H1 (cell line): Measurements from ENCODE around the gene CISH. TPM values are rescaled to one million over a fixed set of nuclear protein-coding genes. Genes with fewer than 3 reads are reported as not detected.

Source experiments
- CTCF ChIA-PET: fragments of 300-600 bp; sonication (Branson Sonifier 250); formaldehyde crosslinking; loops from one replicate; lab custom pipeline; 2021; ENCODE audit not compliant: partially characterized antibody; lab: Charles Lee
- POLR2A ChIA-PET: fragments of 300-600 bp; sonication (Branson Sonifier 250); formaldehyde crosslinking; loops from one replicate; lab custom pipeline; 2021; ENCODE audit warnings: inconsistent platforms; ENCODE audit not compliant: partially characterized antibody; lab: Charles Lee
- DNase-seq, 2 experiments: peaks; one replicate each; pipeline versions ENCODE4 v3.0.0 to v3.0.0-alpha.2; 2010 to 2022; ENCODE audit warnings: low spot score in 2 of 2, low read depth in 1 of 2, mixed read lengths in 1 of 2
- FAIRE-seq: peaks from 2 replicates; lab custom pipeline; 2011; peaks lifted over from hg19 to GRCh38; lab: Jason Lieb, UNC
- H2AFZ ChIP-seq: 2 replicates; pipeline ENCODE4 v1.8.1; 2012; ENCODE audit warnings: low read length, inconsistent platforms
- H2AK5ac ChIP-seq: 2 replicates; pipeline ENCODE4 v1.6.1; 2013; ENCODE audit warnings: low read depth, low read length
- H2BK120ac ChIP-seq: replicated peaks from 2 replicates; pipeline ENCODE3; 2013; ENCODE audit warnings: low read depth, low read length, inconsistent platforms
- H2BK12ac ChIP-seq: 2 replicates; pipeline ENCODE4 v1.6.1; 2013; ENCODE audit warnings: low read depth, low read length
- H2BK15ac ChIP-seq: 2 replicates; pipeline ENCODE4 v1.6.1; 2013; ENCODE audit warnings: low read length
- H2BK20ac ChIP-seq: 2 replicates; pipeline ENCODE4 v1.6.1; 2013; ENCODE audit warnings: low read length
- H2BK5ac ChIP-seq: 2 replicates; pipeline ENCODE4 v1.6.1; 2013; ENCODE audit warnings: low read depth, low read length
- H3K14ac ChIP-seq: 2 replicates; pipeline ENCODE4 v1.6.1; 2013; ENCODE audit warnings: inconsistent platforms; ENCODE audit not compliant: insufficient read length
- H3K18ac ChIP-seq: 2 replicates; pipeline ENCODE4 v1.6.1; 2013; ENCODE audit warnings: low read length; ENCODE audit errors: extremely low read depth
- H3K23ac ChIP-seq: 2 replicates; pipeline ENCODE4 v1.6.1; 2013; ENCODE audit warnings: inconsistent platforms; ENCODE audit not compliant: insufficient read length
- H3K23me2 ChIP-seq: 2 replicates; pipeline ENCODE4 v1.6.1; 2013; ENCODE audit warnings: low read depth, low read length
- H3K27ac ChIP-seq: 2 replicates; pipeline ENCODE4 v1.6.1; 2011; ENCODE audit warnings: low read depth, low read length, inconsistent platforms
- H3K27me3 ChIP-seq, 4 experiments: replicated peaks in 1 of 4; 1 replicate in 1 of 4; 2 replicates in 3 of 4; pipeline versions ENCODE4 v1.6.1 to v1.8.1; 2011 to 2013; ENCODE audit warnings: low read length in 3 of 4, mild to moderate bottlenecking in 3 of 4, inconsistent platforms in 2 of 4, mixed read lengths in 2 of 4, moderate library complexity in 1 of 4; ENCODE audit not compliant: control insufficient read depth in 3 of 4, insufficient read depth in 3 of 4; ENCODE audit errors: extremely low read depth in 1 of 4
- H3K36me3 ChIP-seq, 4 experiments: 2 replicates each; pipeline versions ENCODE4 v1.6.1 to v1.8.1; 2011 to 2013; ENCODE audit warnings: mild to moderate bottlenecking in 4 of 4, low read length in 3 of 4, moderate library complexity in 2 of 4, control low read depth in 1 of 4, inconsistent platforms in 1 of 4; ENCODE audit not compliant: insufficient read depth in 4 of 4, control insufficient read depth in 2 of 4
- H3K4ac ChIP-seq: replicated peaks from 2 replicates; pipeline ENCODE3; 2013; ENCODE audit warnings: low read length, low read depth, mixed read lengths, inconsistent platforms; ENCODE audit not compliant: insufficient read length
- H3K4me1 ChIP-seq, 4 experiments: replicated peaks in 1 of 4; 1 replicate in 1 of 4; 2 replicates in 3 of 4; pipeline versions ENCODE4 v1.6.1 to v1.8.1; 2011 to 2013; ENCODE audit warnings: low read length in 3 of 4, inconsistent platforms in 2 of 4, mixed read lengths in 1 of 4; ENCODE audit not compliant: insufficient read depth in 4 of 4, control insufficient read depth in 3 of 4
- H3K4me2 ChIP-seq, 2 experiments: 2 replicates each; pipeline versions ENCODE4 v1.6.1 to v1.8.1; 2011 to 2013; ENCODE audit warnings: low read depth in 2 of 2, low read length in 2 of 2, control low read depth in 1 of 2, inconsistent platforms in 1 of 2, mild to moderate bottlenecking in 1 of 2; ENCODE audit not compliant: insufficient read depth in 1 of 2
- H3K4me3 ChIP-seq, 4 experiments: fragments of 200-600, 300-600 bp in 1 of 4; sonication (generic), shearing (Covaris generic), sonication (Bioruptor Twin) in 1 of 4; 2 replicates each; pipeline versions ENCODE4 v1.5.1 to v1.8.1; 2011 to 2016; ENCODE audit warnings: low read length in 4 of 4, low read depth in 3 of 4, control low read depth in 2 of 4, inconsistent platforms in 2 of 4, mild to moderate bottlenecking in 2 of 4, mixed read lengths in 1 of 4, moderate library complexity in 1 of 4; ENCODE audit not compliant: insufficient read depth in 2 of 4; ENCODE audit errors: extremely low read depth in 1 of 4
- H3K56ac ChIP-seq: replicated peaks from 2 replicates; pipeline ENCODE3; 2013; ENCODE audit warnings: low read depth, mild to moderate bottlenecking, mixed read lengths, low read length, inconsistent platforms; ENCODE audit not compliant: insufficient read length
- H3K79me1 ChIP-seq: 2 replicates; pipeline ENCODE4 v1.6.1; 2013; ENCODE audit warnings: low read depth, low read length, control low read depth
- H3K79me2 ChIP-seq, 2 experiments: 2 replicates each; pipeline versions ENCODE4 v1.6.1 to v1.8.1; 2012 to 2013; ENCODE audit warnings: low read length in 2 of 2, mild to moderate bottlenecking in 2 of 2, inconsistent platforms in 1 of 2; ENCODE audit not compliant: insufficient read depth in 2 of 2, control insufficient read depth in 1 of 2
- H3K9ac ChIP-seq, 4 experiments: replicated peaks in 1 of 4; 1 replicate in 1 of 4; 2 replicates in 3 of 4; pipeline versions ENCODE4 v1.6.1 to v1.8.1; 2011 to 2013; ENCODE audit warnings: low read depth in 3 of 4, low read length in 3 of 4, control low read depth in 2 of 4, mild to moderate bottlenecking in 2 of 4, moderate library complexity in 2 of 4, inconsistent platforms in 1 of 4; ENCODE audit errors: extremely low read depth in 1 of 4
- H3K9me3 ChIP-seq, 2 experiments: 2 replicates each; pipeline versions ENCODE4 v1.6.1 to v1.8.1; 2012 to 2013; ENCODE audit warnings: mild to moderate bottlenecking in 2 of 2, moderate library complexity in 2 of 2, control low read depth in 1 of 2, inconsistent platforms in 1 of 2, low read depth in 1 of 2, low read length in 1 of 2, mixed read lengths in 1 of 2; ENCODE audit not compliant: insufficient read depth in 2 of 2
- H4K20me1 ChIP-seq, 2 experiments: replicated peaks in 1 of 2; 2 replicates each; pipeline versions ENCODE3 to v1.8.1; 2011 to 2013; ENCODE audit warnings: inconsistent platforms in 2 of 2, low read length in 2 of 2, mild to moderate bottlenecking in 1 of 2; ENCODE audit not compliant: insufficient read depth in 2 of 2, control insufficient read depth in 1 of 2
- H4K5ac ChIP-seq: 2 replicates; pipeline ENCODE4 v1.6.1; 2013; ENCODE audit warnings: low read length, low read depth, mixed read lengths, inconsistent platforms; ENCODE audit not compliant: insufficient read length
- H4K8ac ChIP-seq: 2 replicates; pipeline ENCODE4 v1.8.0; 2013; ENCODE audit warnings: mild to moderate bottlenecking, moderate library complexity, low read length, inconsistent platforms; ENCODE audit not compliant: insufficient read depth; ENCODE audit errors: extremely low read depth
- H4K91ac ChIP-seq: replicated peaks from 2 replicates; pipeline ENCODE3; 2013; ENCODE audit warnings: low read length, mixed read lengths, inconsistent platforms; ENCODE audit not compliant: insufficient read length
- BACH1 ChIP-seq: IDR thresholded peaks from 2 replicates; pipeline ENCODE4 v1.6.1; 2012; ENCODE audit warnings: low read length, improper control_type of control experiment
- CHD1 ChIP-seq: IDR thresholded peaks from 2 replicates; pipeline ENCODE4 v1.6.1; 2012; ENCODE audit warnings: low read depth, low read length, improper control_type of control experiment
- CHD2 ChIP-seq: IDR thresholded peaks from 2 replicates; pipeline ENCODE4 v1.6.1; 2012; ENCODE audit warnings: low read length, improper control_type of control experiment
- EZH2 ChIP-seq: fragments of 200-600 bp; sonication (generic); IDR thresholded peaks from 2 replicates; pipeline ENCODE4 v1.7.1; 2012; ENCODE audit warnings: low read depth, mild to moderate bottlenecking, moderate library complexity, low read length, inconsistent platforms; ENCODE audit not compliant: severe bottlenecking
- HDAC2 ChIP-seq, 2 experiments: fragments of 300-600 bp in 1 of 2; sonication (generic) in 1 of 2; IDR thresholded peaks; 2 replicates each; pipeline ENCODE4 v1.6.1; 2011 to 2012; ENCODE audit warnings: low read depth in 2 of 2, low read length in 2 of 2, mild to moderate bottlenecking in 2 of 2, moderate library complexity in 2 of 2, borderline replicate concordance in 1 of 2, inconsistent platforms in 1 of 2
- HDAC6 ChIP-seq: IDR thresholded peaks from one replicate; pipeline ENCODE4 v1.7.1; 2012; ENCODE audit warnings: low read depth, mild to moderate bottlenecking, inconsistent platforms, low read length, moderate library complexity
- POLR2A ChIP-seq, 2 experiments: IDR thresholded peaks; 1 replicate in 1 of 2; 2 replicates in 1 of 2; pipeline ENCODE4 v1.6.1; 2011; ENCODE audit warnings: low read depth in 2 of 2, low read length in 2 of 2, mild to moderate bottlenecking in 2 of 2; ENCODE audit errors: control extremely low read depth in 1 of 2
- POU5F1 ChIP-seq: IDR thresholded peaks from 2 replicates; pipeline ENCODE4 v1.6.1; 2011; ENCODE audit warnings: low read depth, mild to moderate bottlenecking, low read length, moderate library complexity
- RBBP5 ChIP-seq: IDR thresholded peaks from 2 replicates; pipeline ENCODE4 v1.7.1; 2012; ENCODE audit warnings: low read depth, mild to moderate bottlenecking, inconsistent platforms, low read length, moderate library complexity, borderline replicate concordance
- SIN3A ChIP-seq, 2 experiments: IDR thresholded peaks in 1 of 2; conservative IDR thresholded peaks in 1 of 2; 2 replicates each; pipeline ENCODE4 v1.6.1; 2011 to 2012; ENCODE audit warnings: low read length in 2 of 2, improper control_type of control experiment in 1 of 2, low read depth in 1 of 2, mild to moderate bottlenecking in 1 of 2
- SIX5 ChIP-seq: IDR thresholded peaks from 2 replicates; pipeline ENCODE4 v1.6.1; 2011; ENCODE audit warnings: mild to moderate bottlenecking, low read depth, low read length
- TCF12 ChIP-seq: IDR thresholded peaks from 2 replicates; pipeline ENCODE4 v1.6.1; 2011; ENCODE audit warnings: low read depth, mild to moderate bottlenecking, low read length
- WGBS, 2 experiments: shearing (Covaris generic) in 1 of 2; methylation state at CpG; one replicate each; pipeline versions ENCODE4 v1.1.6 to v1.1.7; 2013 to 2015; ENCODE audit warnings: low lambda C conversion rate in 2 of 2, mixed read lengths in 2 of 2, inconsistent platforms in 1 of 2, low coverage in 1 of 2, missing lambda C conversion rate in 1 of 2; ENCODE audit not compliant: insufficient replicate concordance in 2 of 2, insufficient coverage in 1 of 2, insufficient read length in 1 of 2; ENCODE audit errors: extremely low coverage in 1 of 2, missing lambda C conversion rate in 1 of 2; 5-methylcytosine and 5-hydroxymethylcytosine counted together
- polyA plus RNA-seq, 7 experiments: library from polyadenylated mRNA; depleted of rRNA in 3 of 7; stranded (reverse) in 5 of 7; unstranded in 2 of 7; fragments of >200 nt in 5 of 7; fragments of 200-250 nt in 2 of 7; gene quantifications; 1 replicate in 5 of 7; 2 replicates in 1 of 7; 4 replicates in 1 of 7; pipeline versions ENCODE4 v1.2.1 to v1.2.3, GENCODE V29; 2011 to 2013; ENCODE audit warnings: missing spikeins in 2 of 7, mixed read lengths in 2 of 7
- total RNA-seq: library from RNA; stranded (reverse); fragmentation: NEBNext Ultra II Directional; extraction: Animal tissue kit (Norgen Biotek cat#: 25700); gene quantifications from 2 replicates; pipeline ENCODE4 v1.2.1, GENCODE V29; 2021
- TF ChIP-seq, protein P1 (sequence below): IDR thresholded peaks from 2 replicates; pipeline ENCODE4 v1.6.1; 2011; ENCODE audit warnings: low read depth, mild to moderate bottlenecking, low read length; ENCODE audit not compliant: insufficient read depth

The CISH gene
- total and polyA plus RNA-seq, 2 of the 8 experiments (the other 6 are each of a cell fraction or from before 2014, with no cell fraction given) = 1.9 to 2.2 TPM

GRCh38 chr3:50623840-50624474 is 12.4 kb upstream of the CISH start:
- no peak overlapping the region for H2AFZ ChIP-seq
- H3K27me3 ChIP-seq = no peaks in the 10 kb centered on the region
- H3K14ac ChIP-seq = no peak overlapping the region
- H4K91ac ChIP-seq = peak overlapping the region; percentile 10
- no peak overlapping the region for H2BK120ac ChIP-seq
- no peak for FAIRE-seq
- H3K4me2 ChIP-seq = no peak overlapping the region; a peak in 1 of 4 replicates
- H4K8ac ChIP-seq = no peak overlapping the region
- H3K4ac ChIP-seq = no peak overlapping the region
- no peak overlapping the region for H2BK15ac ChIP-seq
- H3K79me2 ChIP-seq = peaks cover 0 to 36% of the 10 kb centered on the region in 2 experiments; a peak in 1 of 4 replicates
- H2BK5ac ChIP-seq = peak overlapping the region; percentile 88; the same call in 1 of the 2 replicates
- CTCF ChIA-PET = interaction anchor here (0.5 to 63.8 kb wide), 6 partner anchors 3 to 1018 kb away, joined by 3 to 1262 read pairs (median 438); partner anchors contain the start of genes C3orf18, CISH, DOCK3 and HEMK1
- no peak overlapping the region for H2BK20ac ChIP-seq
- H3K4me1 ChIP-seq = peaks cover 0 to 19% (median 10%) of the 10 kb centered on the region in 4 experiments
- H4K20me1 ChIP-seq = peaks cover 6 to 20% of the 10 kb centered on the region in 2 experiments
- no peaks in the 10 kb centered on the region for H3K9me3 ChIP-seq
- H4K5ac ChIP-seq = no peak overlapping the region
- H3K27ac ChIP-seq = no peak overlapping the region
- no peak overlapping the region for H3K9ac ChIP-seq
- H3K56ac ChIP-seq = no peak overlapping the region
- H3K23me2 ChIP-seq = no peaks in the 10 kb centered on the region
- H3K36me3 ChIP-seq = peaks cover 0 to 3% (median 0%) of the 10 kb centered on the region in 4 experiments; a peak in 2 of 8 replicates
- H3K79me1 ChIP-seq = peaks cover 9% of the 10 kb centered on the region
- POLR2A ChIA-PET = no interaction called here
- WGBS, 2 experiments = 78% methylated on average over 6 of the region's 6 CpGs; no CpG with 5 or more reads in 1 of the 2 experiments
- H3K23ac ChIP-seq = no peak overlapping the region
- H3K18ac ChIP-seq = no peak overlapping the region
- TF ChIP-seq POLR2A (IDR thresholded peaks at IDR 0.05; ENCODE audit: control extremely low read depth in 1 of 2, low read depth in 2 of 2, low read length in 2 of 2) (no peak), HDAC2 (IDR thresholded peaks at IDR 0.05; ENCODE audit: borderline replicate concordance in 1 of 2, low read depth in 2 of 2, low read length in 2 of 2) (no peak), CHD2 (no peak), EZH2 (no peak), POU5F1 (no peak), RBBP5 (no peak), SIX5 (no peak), CHD1 (no peak), TCF12 (no peak), BACH1 (no peak), SIN3A (conservative IDR thresholded peaks at IDR 0.05 in 1 of 2, IDR thresholded peaks at IDR 0.05 in 1 of 2; ENCODE audit: low read depth in 1 of 2, low read length in 2 of 2) (no peak), HDAC6 (no peak)
- TF ChIP-seq, protein P1, sequence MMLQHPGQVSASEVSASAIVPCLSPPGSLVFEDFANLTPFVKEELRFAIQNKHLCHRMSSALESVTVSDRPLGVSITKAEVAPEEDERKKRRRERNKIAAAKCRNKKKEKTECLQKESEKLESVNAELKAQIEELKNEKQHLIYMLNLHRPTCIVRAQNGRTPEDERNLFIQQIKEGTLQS = no peak
- TF ChIP-seq, all 59 proteins: peak for 0
- no peak overlapping the region for H3K4me3 ChIP-seq
- H2AK5ac ChIP-seq = no peak overlapping the region; the same call in 1 of the 2 replicates
- no peak overlapping the region for H2BK12ac ChIP-seq
- no peak for DNase-seq
